Smooth muscle cell (in vitro differentiated cells): ENCODE results near the gene CEP135. TPM values are rescaled to one million over a fixed set of nuclear protein-coding genes. Genes with fewer than 3 reads are reported as not detected.

Experiments used
- DNase-seq: peaks from one replicate; lab custom pipeline; 2025; ENCODE audit not compliant: unreplicated experiment; lab: John Stamatoyannopoulos, UW
- H2AFZ ChIP-seq: fragments of 200-600 bp; sonication (generic); 2 replicates; pipeline ENCODE4 v1.6.0; 2016; ENCODE audit warnings: antibody characterized with exemption, low read depth, mild to moderate bottlenecking
- H3F3A ChIP-seq: fragments of 200-600 bp; sonication (generic); 2 replicates; pipeline ENCODE4 v1.6.0; 2017; ENCODE audit warnings: antibody characterized with exemption, low read depth
- H3K27ac ChIP-seq: fragments of 200-600 bp; sonication (generic); 2 replicates; pipeline ENCODE4 v1.5.1; 2016; ENCODE audit warnings: low read depth, mild to moderate bottlenecking
- H3K27me3 ChIP-seq: fragments of 200-600 bp; sonication (generic); 2 replicates; pipeline ENCODE4 v1.6.1; 2016; ENCODE audit warnings: low read depth, mild to moderate bottlenecking
- H3K36me3 ChIP-seq: fragments of 200-600 bp; sonication (generic); 2 replicates; pipeline ENCODE4 v1.5.1; 2016; ENCODE audit warnings: low read depth
- H3K4me1 ChIP-seq: fragments of 200-600 bp; sonication (generic); 2 replicates; pipeline ENCODE4 v1.5.1; 2016; ENCODE audit warnings: low read depth
- H3K4me2 ChIP-seq: fragments of 200-600 bp; sonication (generic); 2 replicates; pipeline ENCODE4 v1.6.0; 2016; ENCODE audit warnings: mild to moderate bottlenecking
- H3K4me3 ChIP-seq: fragments of 200-600 bp; sonication (generic); 2 replicates; pipeline ENCODE4 v1.5.1; 2016; ENCODE audit warnings: mild to moderate bottlenecking
- H3K79me2 ChIP-seq: fragments of 200-600 bp; sonication (generic); 2 replicates; pipeline ENCODE4 v1.6.0; 2016; ENCODE audit warnings: low read depth, mild to moderate bottlenecking
- H3K9ac ChIP-seq: fragments of 200-600 bp; sonication (generic); 2 replicates; pipeline ENCODE4 v1.6.0; 2016; ENCODE audit warnings: low read depth
- H3K9me3 ChIP-seq: fragments of 200-600 bp; sonication (generic); replicated peaks from 2 replicates; pipeline ENCODE4 v1.5.1; 2016; ENCODE audit warnings: low read depth
- H4K20me1 ChIP-seq: fragments of 200-600 bp; sonication (generic); 2 replicates; pipeline ENCODE4 v1.6.0; 2016; ENCODE audit warnings: low read depth
- CTCF ChIP-seq: fragments of 200-600 bp; sonication (generic); IDR thresholded peaks from 2 replicates; pipeline ENCODE4 v1.5.1; 2017; ENCODE audit warnings: borderline replicate concordance, mild to moderate bottlenecking, antibody characterized with exemption; ENCODE audit not compliant: insufficient read depth, poor library complexity, severe bottlenecking
- WGBS: methylation state at CpG from one replicate; pipeline ENCODE4 v1.1.7; 2016; ENCODE audit warnings: low lambda C conversion rate; 5-methylcytosine and 5-hydroxymethylcytosine counted together
- polyA plus RNA-seq: library from polyadenylated mRNA; unstranded; fragments of >200 nt; fragmentation: Nextera tagmentation; extraction: Ambion mirVana; gene quantifications from 2 replicates; pipeline ENCODE4 v1.2.1, GENCODE V29; 2016
- total RNA-seq: library from RNA; depleted of rRNA; stranded (reverse); fragments of >200 nt; gene quantifications from 2 replicates; pipeline ENCODE4 v1.2.3, GENCODE V29; 2014

The CEP135 gene
- total and polyA plus RNA-seq, 2 experiments from 2014 or later, result 4.5 to 28.9 TPM

GRCh38 chr4:55910140-55910539, 38.6 kb upstream of the CEP135 start:
- no peak overlapping the region for H3K4me2 ChIP-seq
- 74% methylated on average over 1 of the region's 1 CpG for WGBS
- DNase-seq, result no peak

GRCh38 chr4:55912249-55912648, 36.5 kb upstream of the CEP135 start:
- no peaks in the 10 kb centered on the region for H3K79me2 ChIP-seq
- no peak overlapping the region for H3K4me2 ChIP-seq
- no peak overlapping the region for H2AFZ ChIP-seq
- no peak for TF ChIP-seq CTCF
- no peaks in the 10 kb centered on the region for H3K9me3 ChIP-seq
- no peak overlapping the region for H3K9ac ChIP-seq
- DNase-seq, result no peak
- H3F3A ChIP-seq, result no peaks in the 10 kb centered on the region
- no peaks in the 10 kb centered on the region for H3K4me1 ChIP-seq
- H3K4me3 ChIP-seq, result no peak overlapping the region
- no peaks in the 10 kb centered on the region for H4K20me1 ChIP-seq
- H3K27ac ChIP-seq, result no peak overlapping the region
- 89% methylated on average over 6 of the region's 6 CpGs for WGBS
- H3K36me3 ChIP-seq, result no peaks in the 10 kb centered on the region
- H3K27me3 ChIP-seq, result no peaks in the 10 kb centered on the region

More at GRCh38 chr4:55910140-55910539, 38.6 kb upstream of the CEP135 start:
- no peaks in the 10 kb centered on the region for H3K9me3 ChIP-seq
- H3F3A ChIP-seq, result no peaks in the 10 kb centered on the region
- no peak overlapping the region for H3K27ac ChIP-seq
- H3K79me2 ChIP-seq, result no peaks in the 10 kb centered on the region
- H3K4me1 ChIP-seq, result no peaks in the 10 kb centered on the region
- no peaks in the 10 kb centered on the region for H3K27me3 ChIP-seq
- TF ChIP-seq CTCF, result no peak
- H2AFZ ChIP-seq, result no peak overlapping the region
- H4K20me1 ChIP-seq, result no peaks in the 10 kb centered on the region
- no peaks in the 10 kb centered on the region for H3K36me3 ChIP-seq
- H3K4me3 ChIP-seq, result no peak overlapping the region
- H3K9ac ChIP-seq, result no peak overlapping the region

- no peaks in the 10 kb centered on the region for H4K20me1 ChIP-seq
- no peaks in the 10 kb centered on the region for H3K4me1 ChIP-seq
- no peaks in the 10 kb centered on the region for H3F3A ChIP-seq
- H3K9ac ChIP-seq, result no peak overlapping the region
- no peaks in the 10 kb centered on the region for H3K36me3 ChIP-seq
- no peak for DNase-seq
- no peak overlapping the region for H3K4me2 ChIP-seq
- no peak overlapping the region for H2AFZ ChIP-seq
- H3K27me3 ChIP-seq, result no peaks in the 10 kb centered on the region
- no peak overlapping the region for H3K27ac ChIP-seq
- no peak for TF ChIP-seq CTCF
- 90% methylated on average over 5 of the region's 5 CpGs for WGBS
- H3K9me3 ChIP-seq, result no peaks in the 10 kb centered on the region
- no peak overlapping the region for H3K4me3 ChIP-seq
- no peaks in the 10 kb centered on the region for H3K79me2 ChIP-seq
Measured at GRCh38 chr4:55920571-55920970, 28.2 kb upstream of the CEP135 start.

- Histone ChIP-seq H2AFZ (no peak overlapping the region), H3K27me3 (no peaks in the 10 kb centered on the region), H3K9me3 (no peaks in the 10 kb centered on the region), H3F3A (no peaks in the 10 kb centered on the region), H3K36me3 (no peaks in the 10 kb centered on the region), H3K4me3 (no peak overlapping the region), H4K20me1 (no peaks in the 10 kb centered on the region), H3K4me1 (no peaks in the 10 kb centered on the region), H3K9ac (no peak overlapping the region), H3K79me2 (no peaks in the 10 kb centered on the region), H3K4me2 (no peak overlapping the region), H3K27ac (no peak overlapping the region)
- TF ChIP-seq CTCF, result no peak
- WGBS, result 91% methylated on average over 3 of the region's 3 CpGs
- no peak for DNase-seq
Measured at GRCh38 chr4:55921093-55921492, 27.7 kb upstream of the CEP135 start.
